ENCODE measurements around the gene RAD51B.
"Not testable (repeated sequence)": the region's sequence is repeated elsewhere in the genome, so short reads cannot be mapped to it uniquely, and the experiment has no call there.

The RAD51B gene

DNA sequence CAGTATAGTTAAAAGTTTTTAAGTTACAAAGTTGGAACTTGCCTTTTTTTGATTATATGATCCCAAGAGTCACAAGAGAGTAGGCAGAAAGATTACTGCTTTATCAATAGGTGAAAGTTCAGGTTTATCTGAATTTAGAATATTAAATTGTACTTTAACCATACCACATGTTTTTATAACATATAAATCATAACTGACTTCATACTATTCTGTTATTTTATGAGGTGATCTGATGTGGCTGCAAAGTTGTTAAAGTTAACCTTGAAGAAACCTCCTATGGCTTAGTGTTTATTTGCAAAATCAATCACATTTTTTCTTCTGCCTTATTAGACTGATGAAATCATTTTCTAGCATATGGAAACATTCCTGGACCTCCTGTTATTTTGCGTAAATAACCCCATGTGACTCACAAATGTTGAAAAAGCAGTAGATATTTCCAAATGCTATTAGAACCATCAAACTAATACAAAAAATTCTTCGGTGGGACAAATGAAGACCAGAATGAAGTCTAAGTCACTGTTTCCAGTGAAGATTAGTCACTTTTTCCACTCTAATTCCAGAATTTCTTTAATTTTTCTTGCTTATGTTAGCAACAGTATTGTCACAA is 132.1 kb downstream of the RAD51B start:
- no peak for DNase-seq

DNA sequence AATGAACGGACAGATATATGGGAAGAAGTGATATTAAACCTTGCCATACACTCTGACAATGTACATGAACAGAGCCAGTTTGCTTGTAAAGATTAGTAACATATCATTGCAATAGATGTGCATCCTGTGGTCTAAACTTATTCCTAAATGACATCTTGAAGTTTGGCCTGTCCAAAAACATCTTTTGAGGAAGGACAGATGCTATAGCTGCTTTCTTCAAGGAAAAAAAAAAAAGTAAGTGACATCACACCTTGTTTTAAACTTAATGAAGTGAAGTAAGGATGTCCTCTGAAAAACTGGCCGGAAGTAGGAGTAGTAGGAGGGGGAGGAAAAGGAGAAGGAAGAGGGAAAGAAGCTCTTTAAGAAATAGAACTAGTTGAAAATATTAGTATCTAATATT is 132.8 kb downstream of the RAD51B start:
- no peak for DNase-seq

GRCh38 chr14:67952786-67953185 is 133.2 kb downstream of the RAD51B start:
- DNase-seq: no peak

GRCh38 chr14:67955261-67955660 is 135.7 kb downstream of the RAD51B start:
- DNase-seq: no peak

- DNase-seq: no peak
Observed at GRCh38 chr14:67957946-67958345, 138.4 kb downstream of the RAD51B start.

GRCh38 chr14:67961676-67962075 is 142.1 kb downstream of the RAD51B start:
- DNase-seq: no peak

- no peak for DNase-seq
Observed at GRCh38 chr14:67962215-67962644, 142.7 kb downstream of the RAD51B start.

- no peak for DNase-seq
Observed at GRCh38 chr14:67963545-67963944, 144.0 kb downstream of the RAD51B start.

- DNase-seq: no peak
Observed at GRCh38 chr14:67963960-67964812, 144.6 kb downstream of the RAD51B start.

GRCh38 chr14:67965696-67966095 is 146.1 kb downstream of the RAD51B start:
- DNase-seq: no peak

GRCh38 chr14:67967206-67967605 is 147.6 kb downstream of the RAD51B start:
- no peak for DNase-seq

DNA sequence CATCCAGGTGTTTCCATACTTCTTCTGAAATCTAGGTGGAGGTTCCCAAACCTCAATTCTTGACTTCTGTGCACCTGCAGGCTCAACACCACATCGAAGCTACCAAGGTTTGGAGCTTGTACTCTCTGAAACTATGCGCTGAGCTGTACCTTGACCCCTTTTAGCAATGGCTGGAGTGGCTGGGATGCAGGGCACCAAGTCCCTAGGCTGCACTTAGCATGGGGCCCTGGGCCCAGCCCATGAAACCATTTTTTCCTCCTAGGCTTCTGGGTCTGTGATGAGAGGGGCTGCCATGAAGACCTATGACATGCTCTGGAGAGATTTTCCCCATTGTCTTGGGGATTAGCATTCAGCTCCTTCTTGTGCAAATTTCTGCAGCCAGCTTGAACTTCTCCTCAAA is 148.4 kb downstream of the RAD51B start:
- DNase-seq: not testable (repeated sequence)

- DNase-seq: no peak
Observed at GRCh38 chr14:67970923-67971322, 151.3 kb downstream of the RAD51B start.

DNA sequence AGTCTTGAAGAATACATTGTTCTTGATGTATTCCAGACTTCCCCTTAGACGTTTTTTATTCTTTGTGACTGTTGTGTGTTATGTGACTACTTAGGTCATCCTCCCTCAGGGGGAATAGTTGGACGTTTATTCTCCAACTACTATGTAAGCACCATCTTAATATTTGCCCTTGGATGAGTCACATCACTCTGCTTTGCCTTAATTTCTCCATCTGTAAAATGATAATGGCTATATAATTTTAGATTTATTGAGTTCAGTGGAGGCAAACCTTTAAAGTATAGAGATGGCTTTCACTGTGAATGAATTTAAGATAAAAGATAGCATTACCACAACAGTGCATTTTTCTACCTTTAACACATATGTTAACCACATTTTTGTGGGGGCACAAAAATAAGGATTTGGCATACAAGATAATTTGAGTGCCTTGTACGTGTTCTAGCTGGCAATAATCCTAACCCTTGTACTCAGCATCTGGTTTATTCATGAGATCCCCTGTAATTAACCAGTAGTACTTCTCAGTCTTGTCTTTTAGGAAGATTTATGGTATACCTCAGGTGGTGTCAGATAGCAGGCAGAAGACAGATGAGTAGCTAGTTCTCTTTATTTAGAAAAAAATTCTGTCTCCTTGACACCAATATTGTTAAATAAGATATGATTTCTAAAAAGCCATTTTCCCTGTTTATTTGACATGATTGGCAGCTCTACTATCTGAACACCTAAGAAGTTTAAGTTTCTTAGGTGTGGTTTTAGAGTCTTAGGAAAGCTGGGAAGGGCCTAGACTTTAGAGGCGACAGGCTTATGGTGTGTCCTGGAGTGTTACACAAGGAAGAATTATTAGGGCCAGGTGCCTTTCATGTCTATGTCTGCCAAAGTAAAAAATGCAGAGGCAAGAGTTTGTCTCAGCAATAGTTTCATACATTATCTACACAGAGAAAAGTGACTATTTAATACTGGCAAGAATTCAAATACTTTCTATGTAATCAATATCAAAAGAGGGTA is 152.3 kb downstream of the RAD51B start:
- no peak for DNase-seq

GRCh38 chr14:67973436-67973835 is 153.9 kb downstream of the RAD51B start:
- DNase-seq: no peak

- DNase-seq: no peak
Observed at GRCh38 chr14:67975470-67975869, 155.9 kb downstream of the RAD51B start.

DNA sequence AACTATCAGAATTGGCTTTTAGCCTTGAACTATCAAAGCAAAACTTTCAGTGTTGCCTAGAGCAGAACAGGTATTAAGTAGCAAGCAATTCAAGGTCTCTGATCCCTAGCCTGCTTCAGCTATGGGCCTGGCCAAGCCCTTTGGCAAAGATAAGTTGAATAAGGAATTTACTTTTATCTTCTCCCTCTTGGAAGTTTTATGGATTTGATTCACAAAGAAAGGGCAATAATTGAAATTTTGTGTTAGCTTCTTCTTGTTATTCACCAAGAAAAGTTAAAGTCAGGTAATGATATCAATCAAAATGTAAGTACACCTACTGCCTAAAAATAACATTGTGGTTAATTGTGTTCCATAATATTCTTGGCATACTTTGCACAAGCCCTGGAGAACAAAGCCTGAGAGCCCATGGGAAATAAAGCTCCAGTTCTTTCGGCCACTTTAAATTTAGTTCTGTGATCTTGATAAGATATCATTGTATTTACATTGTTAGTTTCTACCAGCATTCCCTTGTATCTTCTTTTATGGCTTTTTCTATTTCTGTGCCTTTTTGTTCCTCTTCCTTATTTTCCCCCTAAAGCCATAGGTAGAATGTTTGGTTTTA is 158.0 kb downstream of the RAD51B start:
- DNase-seq: no peak

DNA sequence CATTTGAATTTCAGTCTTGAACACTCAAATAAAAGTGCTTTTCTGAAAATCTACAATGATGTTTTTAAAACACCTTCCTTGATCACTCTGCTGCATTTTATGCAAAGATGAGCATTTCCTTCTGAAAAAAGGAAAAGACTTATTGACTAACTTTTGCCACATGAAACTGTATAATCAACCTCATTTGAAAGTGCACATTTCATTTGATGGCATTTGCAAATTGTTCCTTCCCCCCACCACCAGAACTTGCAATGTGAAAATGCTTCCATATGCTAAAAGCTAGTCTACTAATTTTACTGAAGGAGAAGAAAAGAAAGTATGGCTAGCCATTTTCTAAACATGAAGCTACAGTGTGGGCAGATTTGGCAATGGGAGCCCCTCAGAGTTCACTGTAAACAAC is 159.2 kb downstream of the RAD51B start:
- no peak for DNase-seq

GRCh38 chr14:67982711-67983608 is 163.4 kb downstream of the RAD51B start:
- no peak for DNase-seq

GRCh38 chr14:67984274-67984673 is 164.7 kb downstream of the RAD51B start:
- DNase-seq: no peak

DNA sequence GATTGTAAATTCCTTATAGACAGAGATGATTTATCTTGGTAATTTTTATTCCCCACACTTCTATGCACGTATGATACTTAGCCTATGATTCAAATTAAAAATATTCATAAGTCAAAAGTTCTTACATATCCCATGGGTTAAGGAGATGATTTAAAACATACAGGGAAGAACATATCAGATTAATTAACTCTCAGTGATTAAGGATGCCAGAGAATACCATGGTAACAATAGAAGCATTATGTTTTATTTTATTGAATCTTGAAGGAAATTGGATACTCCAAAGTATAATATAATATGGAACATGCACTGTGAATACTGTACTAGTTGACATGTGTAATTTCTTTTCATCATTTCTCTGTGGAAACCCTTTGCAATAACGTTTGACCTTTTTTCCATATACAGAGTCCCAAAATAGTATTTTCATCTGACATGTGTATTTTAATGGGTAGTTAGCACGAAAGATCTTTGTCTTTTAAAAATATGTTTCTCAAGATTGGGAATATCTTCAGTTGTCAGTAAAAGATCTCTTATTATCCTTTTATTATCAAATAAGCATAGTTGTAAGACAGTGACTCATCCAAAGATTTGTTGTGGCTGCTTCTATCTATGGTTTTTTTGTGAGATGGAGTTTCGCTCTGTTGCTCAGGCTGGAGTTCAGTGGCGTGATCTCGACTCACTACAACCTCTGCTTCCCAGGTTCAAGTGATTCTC is 166.7 kb downstream of the RAD51B start:
- DNase-seq: no peak
